HepG2 (cell line): ENCODE measurements around the gene MYL4. TPM values are rescaled to one million over a fixed set of nuclear protein-coding genes. Genes with fewer than 3 reads are reported as not detected.

Experiments
- ATAC-seq: fragments of 200-7000 bp; cut with Tn5 transposase; 3 replicates; pipeline ENCODE4 v1.9.1; 2020; ENCODE audit warnings: mild to moderate bottlenecking, moderate library complexity
- BruUV-seq: library from RNA; stranded (reverse); fragments of 400-500 nt; replicated peaks from 2 replicates; lab custom pipeline; 2021; lab: Mats Ljungman, UMichigan
- CTCF ChIA-PET: fragments of 300-600 bp; formaldehyde crosslinking; extraction: SDS; loops from one replicate; lab custom pipeline; 2021; ENCODE audit warnings: low total read pairs, inconsistent platforms, low intra/inter-chr PET ratio; lab: Yijun Ruan, JAX
- POLR2A ChIA-PET: fragments of 350-600 bp; sonication (Branson Sonifier 250); formaldehyde crosslinking; loops from one replicate; lab custom pipeline; 2020; ENCODE audit warnings: antibody characterized with exemption, inconsistent platforms; lab: Yijun Ruan, JAX
- DNase-seq: peaks from one replicate; pipeline ENCODE4 v3.0.0-alpha.2; 2015; ENCODE audit warnings: low spot score
- FAIRE-seq: peaks from 3 replicates; lab custom pipeline; 2011; peaks lifted over from hg19 to GRCh38; lab: Jason Lieb, UNC
- H2AFZ ChIP-seq: one replicate; pipeline ENCODE4 v1.6.1; 2011; ENCODE audit warnings: low read length, inconsistent platforms
- H3K27ac ChIP-seq: fragments of 300-600 bp; 3 replicates; pipeline ENCODE4 v1.8.0; 2011; ENCODE audit warnings: mixed run types, mild to moderate bottlenecking, mixed read lengths, low read length, inconsistent platforms; ENCODE audit not compliant: insufficient read depth; ENCODE audit errors: extremely low read length
- H3K27me3 ChIP-seq, 2 experiments: fragments of 200-600 bp in 1 of 2; 2 replicates in 1 of 2; 3 replicates in 1 of 2; pipeline versions ENCODE4 v1.6.0 to v1.8.0; 2011; ENCODE audit warnings: low read length in 2 of 2, mild to moderate bottlenecking in 2 of 2, moderate library complexity in 2 of 2, inconsistent platforms in 1 of 2; ENCODE audit not compliant: insufficient read depth in 2 of 2, control insufficient read depth in 1 of 2
- H3K36me3 ChIP-seq, 2 experiments: fragments of 200-600 bp in 1 of 2; replicated peaks in 1 of 2; 2 replicates in 1 of 2; 3 replicates in 1 of 2; pipeline versions ENCODE4 v1.5.1 to v1.8.0; 2011; ENCODE audit warnings: low read length in 2 of 2, inconsistent platforms in 1 of 2; ENCODE audit not compliant: insufficient read depth in 2 of 2, control insufficient read depth in 1 of 2
- H3K4me1 ChIP-seq: 2 replicates; pipeline ENCODE4 v1.5.1; 2012; ENCODE audit warnings: low read length, inconsistent platforms; ENCODE audit not compliant: insufficient read depth
- H3K4me2 ChIP-seq: 2 replicates; pipeline ENCODE4 v1.6.0; 2011; ENCODE audit warnings: low read depth, low read length, inconsistent platforms
- H3K4me3 ChIP-seq, 3 experiments: fragments of 200-600 bp in 1 of 3; sonication (generic), shearing (Covaris generic) in 1 of 3; replicated peaks in 1 of 3; 2 replicates each; pipeline ENCODE4 v1.5.1; 2011 to 2016; ENCODE audit warnings: low read length in 3 of 3, inconsistent platforms in 2 of 3, low read depth in 2 of 3, mild to moderate bottlenecking in 2 of 3, control low read depth in 1 of 3, mixed read lengths in 1 of 3; ENCODE audit not compliant: insufficient read depth in 1 of 3
- H3K79me2 ChIP-seq: one replicate; pipeline ENCODE4 v1.6.1; 2011; ENCODE audit warnings: low read length, inconsistent platforms; ENCODE audit not compliant: insufficient read depth
- H3K9ac ChIP-seq: 2 replicates; pipeline ENCODE4 v1.6.0; 2011; ENCODE audit warnings: mild to moderate bottlenecking, low read depth, low read length, inconsistent platforms; ENCODE audit not compliant: insufficient read depth
- H3K9me3 ChIP-seq: 2 replicates; pipeline ENCODE4 v1.5.1; 2012; ENCODE audit warnings: mild to moderate bottlenecking, low read length
- H4K20me1 ChIP-seq: 2 replicates; pipeline ENCODE4 v1.6.0; 2011; ENCODE audit warnings: inconsistent platforms, mild to moderate bottlenecking, low read length, moderate library complexity; ENCODE audit not compliant: insufficient read depth
- ARNTL ChIP-seq: sonication (generic); formaldehyde crosslinking; IDR thresholded peaks from 2 replicates; pipeline ENCODE4 v1.4.0; 2020; ENCODE audit warnings: mild to moderate bottlenecking, missing genetic modification reagents
- DMAP1 ChIP-seq: IDR thresholded peaks from 2 replicates; pipeline ENCODE4 v1.6.1; 2016
- GTF3A ChIP-seq: sonication (generic); formaldehyde crosslinking; conservative IDR thresholded peaks from 2 replicates; pipeline ENCODE4 v1.4.0; 2020; ENCODE audit warnings: mild to moderate bottlenecking, missing genetic modification reagents
- HCFC1 ChIP-seq: fragments of 150-350 bp; IDR thresholded peaks from 2 replicates; pipeline ENCODE4 v1.6.1; 2014; ENCODE audit warnings: low read depth, low read length
- MAFG ChIP-seq: sonication (generic); formaldehyde crosslinking; IDR thresholded peaks from 2 replicates; pipeline ENCODE4 v1.5.1; 2020; ENCODE audit warnings: mild to moderate bottlenecking, missing genetic modification reagents
- MXI1 ChIP-seq: IDR thresholded peaks from 3 replicates; pipeline ENCODE4 v1.6.1; 2012; ENCODE audit warnings: low read depth, low read length, inconsistent platforms, borderline replicate concordance
- PLSCR1 ChIP-seq: sonication (generic); formaldehyde crosslinking; IDR thresholded peaks from 2 replicates; pipeline ENCODE4 v1.5.0; 2020; ENCODE audit warnings: missing genetic modification reagents, mild to moderate bottlenecking, borderline replicate concordance
- RELA ChIP-seq: sonication (generic); formaldehyde crosslinking; IDR thresholded peaks from 2 replicates; pipeline ENCODE4 v1.4.0; 2020; ENCODE audit warnings: missing genetic modification reagents
- SIX4 ChIP-seq: sonication (generic); formaldehyde crosslinking; IDR thresholded peaks from 2 replicates; pipeline ENCODE4 v1.4.0; 2020; ENCODE audit warnings: missing genetic modification reagents
- SNAI1 ChIP-seq: sonication (generic); formaldehyde crosslinking; IDR thresholded peaks from 2 replicates; pipeline ENCODE4 v1.5.0; 2020; ENCODE audit warnings: mild to moderate bottlenecking, missing genetic modification reagents, borderline replicate concordance
- SOX5 ChIP-seq: IDR thresholded peaks from 2 replicates; pipeline ENCODE4 v1.6.1; 2016; ENCODE audit warnings: borderline replicate concordance
- ZBTB25 ChIP-seq: IDR thresholded peaks from 2 replicates; pipeline ENCODE4 v1.6.1; 2018; ENCODE audit warnings: missing genetic modification reagents
- ZFP91 ChIP-seq: sonication (generic); formaldehyde crosslinking; IDR thresholded peaks from 2 replicates; pipeline ENCODE4 v1.9.0; 2022; ENCODE audit warnings: missing genetic modification reagents, mild to moderate bottlenecking, borderline replicate concordance
- ZKSCAN8 ChIP-seq: IDR thresholded peaks from 2 replicates; pipeline ENCODE4 v1.6.1; 2016; ENCODE audit warnings: borderline replicate concordance, missing genetic modification reagents, missing compliant biosample characterization
- WGBS: methylation state at CpG from one replicate; pipeline ENCODE4 v1.1.6; 2017; ENCODE audit warnings: low lambda C conversion rate; 5-methylcytosine and 5-hydroxymethylcytosine counted together
- in situ Hi-C: cut with HindIII; loops from 2 replicates; pipeline ENCODE4 v1.10.0; 2017; ENCODE audit warnings: low pct_unique_long_range_greater_than_20kb; ENCODE audit not compliant: extremely low pct_ligation_motif_present
- intact Hi-C: fragments of 100-400 bp; cut with micrococcal nuclease; formaldehyde crosslinking; loops from one replicate; pipeline ENCODE4 v1.10.0; 2022; ENCODE audit not compliant: unreplicated experiment
- polyA plus RNA-seq, 8 experiments: library from polyadenylated mRNA; depleted of rRNA in 3 of 8; stranded (reverse) in 7 of 8; unstranded in 1 of 8; fragments of >200 nt; fragmentation: Illumina TruSeq in 4 of 8; extraction: Trizol in 4 of 8; gene quantifications; 2 replicates each; pipeline versions ENCODE4 v1.2.1 to v1.2.3, GENCODE V29; 2011 to 2016; ENCODE audit warnings: low read depth in 4 of 8, missing spikeins in 1 of 8, mixed read lengths in 1 of 8; ENCODE audit not compliant: insufficient read depth in 1 of 8
- total RNA-seq, 5 experiments: library from RNA; depleted of rRNA; stranded (reverse); fragments of >200 nt; fragmentation: Illumina TruSeq; extraction: Trizol; gene quantifications; 2 replicates each; pipeline ENCODE4 v1.2.3, GENCODE V29; 2016; ENCODE audit warnings: low read depth in 1 of 5

The MYL4 gene
- total and polyA plus RNA-seq, 2 of the 13 experiments (the other 11 are each of a cell fraction or from before 2014, with no cell fraction given): not detected

GRCh38 chr17:47239619-47239966 is 30.4 kb downstream of the MYL4 start:
- H3K9ac ChIP-seq: no peak overlapping the region
- H3K4me1 ChIP-seq: no peaks in the 10 kb centered on the region
- ChIA-PET POLR2A (interaction anchor here (1.1 kb wide), 1 partner anchor 13 kb away, joined by 5 read pairs; no protein-coding TSS in a partner anchor), CTCF (no interaction called here)
- BruUV-seq: no TSS peak
- 20% methylated on average over 7 of the region's 7 CpGs for WGBS
- H4K20me1 ChIP-seq: no peaks in the 10 kb centered on the region
- TF ChIP-seq SIX4 (CRISPR knock-in tag) (no peak), ZBTB25 (CRISPR knock-in tag) (no peak), PLSCR1 (CRISPR knock-in tag) (no peak), ARNTL (CRISPR knock-in tag) (no peak), RELA (CRISPR knock-in tag) (no peak)
- H3K9me3 ChIP-seq: no peaks in the 10 kb centered on the region
- no peak overlapping the region for H2AFZ ChIP-seq
- intact Hi-C loops: no loop called here
- H3K27ac ChIP-seq: no peak overlapping the region
- no peaks in the 10 kb centered on the region for H3K79me2 ChIP-seq
- FAIRE-seq: no peak
- in situ Hi-C loops: no loop called here
- no peaks in the 10 kb centered on the region; a peak in 1 of 5 replicates for H3K27me3 ChIP-seq
- ATAC-seq: no peak; the same call in 2 of the 3 replicates
- H3K36me3 ChIP-seq: no peaks in the 10 kb centered on the region
- no peak overlapping the region for H3K4me3 ChIP-seq
- no peak for DNase-seq
- no peak overlapping the region for H3K4me2 ChIP-seq

GRCh38 chr17:47239967-47240651 is 31.0 kb downstream of the MYL4 start:
- no peak for DNase-seq
- no peak overlapping the region for H3K4me2 ChIP-seq
- ChIA-PET CTCF (no interaction called here), POLR2A (interaction anchor here (1.1 kb wide), 1 partner anchor 12 kb away, joined by 5 read pairs; no protein-coding TSS in a partner anchor)
- H3K9ac ChIP-seq: no peak overlapping the region
- intact Hi-C loops: no loop called here
- WGBS: 53% methylated on average over 3 of the region's 3 CpGs
- no peak overlapping the region for H3K27ac ChIP-seq
- BruUV-seq: no TSS peak
- FAIRE-seq: no peak
- H3K79me2 ChIP-seq: no peaks in the 10 kb centered on the region
- no peaks in the 10 kb centered on the region for H3K9me3 ChIP-seq
- no peaks in the 10 kb centered on the region; a peak in 1 of 5 replicates for H3K27me3 ChIP-seq
- no peak; the same call in 2 of the 3 replicates for ATAC-seq
- no peak overlapping the region for H2AFZ ChIP-seq
- H3K36me3 ChIP-seq: no peaks in the 10 kb centered on the region
- H4K20me1 ChIP-seq: no peaks in the 10 kb centered on the region
- in situ Hi-C loops: no loop called here
- H3K4me3 ChIP-seq: no peak overlapping the region
- H3K4me1 ChIP-seq: no peaks in the 10 kb centered on the region
- no peak for TF ChIP-seq ZFP91 (CRISPR knock-in tag)
- TF ChIP-seq SNAI1 (CRISPR knock-in tag): no peak
- no peak for TF ChIP-seq HCFC1
- TF ChIP-seq SOX5 (CRISPR knock-in tag): no peak
- TF ChIP-seq GTF3A: no peak
- no peak for TF ChIP-seq ZKSCAN8
- TF ChIP-seq MAFG: no peak
- TF ChIP-seq ARNTL (CRISPR knock-in tag): no peak
- TF ChIP-seq DMAP1 (CRISPR knock-in tag): no peak
- no peak for TF ChIP-seq MXI1
